Suppressor macrophage treated with lipopolysaccharide for 4 hours (primary cell): ENCODE results near the gene HRH1.

Source experiments
- DNase-seq: peaks from one replicate; pipeline ENCODE4 v3.0.0-alpha.2; 2020

HRH1 gene

GRCh38 chr3:11287404-11287803 lies 133.1 kb downstream of the HRH1 start:
- no peak for DNase-seq

- DNase-seq: peak; percentile 37
Observed at GRCh38 chr3:11288021-11288491, 133.8 kb downstream of the HRH1 start.

DNA sequence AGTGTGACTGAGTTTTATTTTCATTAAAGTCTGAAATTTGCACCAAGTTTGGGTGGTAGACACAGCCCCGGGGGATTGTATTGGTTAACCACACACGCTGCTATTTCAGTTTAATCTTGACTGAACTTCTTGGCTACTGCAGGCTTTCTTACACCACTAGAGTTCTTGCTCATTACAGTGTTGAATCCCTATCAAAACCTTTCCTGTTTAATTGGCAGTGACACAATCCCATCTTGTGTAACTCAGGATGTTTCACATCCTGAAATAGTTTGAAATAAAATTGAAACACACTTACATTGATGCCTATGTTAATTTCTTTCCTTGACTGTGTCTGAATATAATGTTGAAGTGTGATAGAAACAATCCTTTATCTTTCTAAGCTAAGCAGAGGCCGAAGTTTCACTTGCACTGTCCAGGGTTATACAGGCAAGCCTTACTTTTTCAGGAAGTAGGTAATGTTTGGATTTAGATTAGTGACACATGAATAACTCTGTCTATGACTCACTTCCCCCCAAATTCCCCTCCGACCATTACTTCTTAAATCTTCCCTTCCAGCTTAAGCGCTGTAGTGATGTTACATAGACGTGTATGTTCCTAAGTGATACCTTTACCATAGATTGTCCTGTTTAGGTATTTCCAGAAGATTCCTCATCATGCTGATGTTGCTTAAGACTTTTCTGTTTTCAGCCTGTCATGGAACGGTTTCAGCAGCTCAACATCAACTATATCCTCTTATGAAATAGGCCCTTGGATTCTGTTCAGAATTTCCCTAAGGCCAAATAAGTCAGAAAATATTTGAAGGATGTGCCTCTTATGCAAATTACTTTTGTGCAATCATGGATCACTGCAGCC lies 134.7 kb downstream of the HRH1 start:
- peak; percentile 90 for DNase-seq

DNA sequence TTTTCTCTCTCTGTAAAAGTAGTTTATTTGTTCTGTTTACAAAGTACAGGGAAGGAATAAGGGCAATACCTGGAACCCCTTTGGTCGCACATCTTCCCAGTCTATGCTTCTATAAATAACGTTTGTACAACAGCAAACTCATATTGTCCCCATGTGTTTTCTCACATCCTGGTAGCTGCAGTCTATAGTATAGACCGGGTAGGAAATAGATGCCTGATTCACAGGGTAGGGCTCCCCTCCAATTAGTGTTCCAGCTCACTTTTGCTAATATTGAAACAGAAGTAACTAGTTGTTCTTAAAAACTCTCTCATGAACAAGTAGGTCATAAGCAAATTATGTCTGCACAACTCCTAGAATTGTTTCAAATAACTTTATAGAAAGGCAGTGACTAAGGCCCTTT lies 135.6 kb downstream of the HRH1 start:
- DNase-seq: peak; percentile 30

DNA sequence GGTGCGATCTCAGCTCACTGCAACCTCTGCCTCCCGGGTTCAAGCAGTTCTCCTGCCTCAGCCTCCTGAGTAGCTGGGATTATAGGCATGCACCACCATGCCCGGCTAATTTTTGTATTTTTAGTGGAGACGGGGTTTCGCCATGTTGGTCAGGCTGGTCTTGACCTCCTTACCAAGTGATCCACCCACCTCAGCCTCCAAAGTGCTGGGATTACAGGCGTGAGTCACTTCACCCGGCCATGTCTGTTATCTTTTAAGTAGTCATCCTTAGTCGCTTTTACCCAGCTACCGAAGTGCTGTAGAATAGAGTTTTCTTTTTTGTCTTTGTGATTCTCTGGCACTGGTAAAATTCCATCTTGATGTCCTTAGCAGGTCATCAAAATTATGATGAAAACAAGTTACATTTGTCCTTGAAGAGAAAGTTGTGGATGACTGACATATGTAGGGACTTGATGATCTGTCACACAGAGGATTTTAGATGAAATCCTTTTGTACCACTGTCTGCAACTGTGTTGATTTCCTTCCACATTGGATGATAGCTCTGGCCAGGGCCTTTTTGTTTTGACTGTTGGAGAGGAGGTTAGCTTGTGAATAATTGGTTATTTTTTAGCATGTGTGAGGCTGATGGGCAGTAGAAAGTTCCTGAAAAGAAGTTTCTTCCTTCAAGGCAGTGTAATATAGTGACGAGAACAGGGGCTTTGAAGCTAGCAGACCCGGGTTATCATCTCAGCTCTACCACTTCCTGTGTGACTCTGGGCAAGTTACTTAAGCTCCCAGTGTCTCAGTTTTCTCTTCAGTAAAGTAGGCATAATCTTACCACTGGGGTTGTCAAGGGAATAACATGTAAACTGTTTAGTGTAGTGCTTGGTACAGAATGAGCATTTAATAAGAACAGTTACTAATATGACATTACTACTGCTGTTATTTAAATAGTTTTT lies 136.7 kb downstream of the HRH1 start:
- peak; percentile 56 for DNase-seq

DNA sequence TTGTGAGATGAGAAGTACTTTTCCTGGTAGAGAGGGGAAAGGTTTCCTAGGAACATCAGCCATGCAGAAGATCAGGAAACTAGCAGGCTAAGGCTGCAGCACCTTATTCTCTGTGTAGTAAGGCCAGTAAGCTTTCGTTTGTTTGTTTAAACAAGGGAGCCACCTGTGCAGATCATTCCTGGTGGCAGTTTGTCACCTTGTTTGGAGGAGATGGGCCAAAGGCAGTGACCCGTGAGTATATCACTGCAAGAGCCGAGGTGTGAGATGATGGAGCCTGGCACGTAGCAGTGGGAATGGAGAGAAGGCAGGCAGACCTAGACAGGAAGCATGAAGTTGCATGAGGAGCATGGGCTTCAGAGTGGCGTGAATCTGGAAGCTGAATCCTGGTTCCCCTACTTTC lies 137.5 kb downstream of the HRH1 start:
- no peak for DNase-seq

DNA sequence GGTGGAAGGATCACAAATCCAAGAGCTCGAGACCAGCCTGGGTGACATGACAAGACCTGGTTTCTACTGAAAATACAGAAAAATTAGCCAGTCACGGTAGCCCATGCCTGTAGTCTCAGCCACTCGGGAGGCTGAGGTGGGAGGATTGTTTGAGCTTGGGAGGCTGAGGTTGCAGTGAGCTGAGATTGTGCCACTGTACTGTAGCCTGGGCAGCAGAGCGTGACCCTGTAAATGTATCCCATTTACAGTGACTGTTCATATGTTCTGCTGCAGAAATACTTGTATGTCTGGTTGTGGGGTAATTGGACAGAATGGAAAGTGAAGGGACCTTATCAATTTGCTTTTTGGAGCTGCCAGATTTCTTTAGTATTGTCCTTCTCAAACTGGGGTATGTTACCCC lies 142.8 kb downstream of the HRH1 start:
- no peak for DNase-seq

DNA sequence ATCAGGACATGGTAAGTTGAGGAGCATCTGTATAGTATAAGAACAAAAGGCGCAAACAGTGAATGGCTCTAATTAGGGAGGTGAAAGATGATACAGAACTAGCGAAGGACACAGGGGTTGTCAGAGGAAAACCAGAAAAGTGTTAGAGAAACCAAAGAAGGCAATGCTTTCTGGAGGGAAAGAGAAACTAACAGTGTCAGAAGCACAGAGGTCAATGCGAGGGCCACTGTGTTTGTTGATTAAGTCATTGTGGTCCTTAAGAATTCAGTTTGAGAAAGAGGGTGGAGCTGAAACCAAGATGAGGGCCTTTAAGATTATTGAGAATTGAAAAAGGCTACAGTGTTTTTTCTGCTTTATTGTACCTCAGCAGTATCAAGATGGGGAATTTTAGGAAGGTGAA lies 146.7 kb downstream of the HRH1 start:
- peak; percentile 56 for DNase-seq

DNA sequence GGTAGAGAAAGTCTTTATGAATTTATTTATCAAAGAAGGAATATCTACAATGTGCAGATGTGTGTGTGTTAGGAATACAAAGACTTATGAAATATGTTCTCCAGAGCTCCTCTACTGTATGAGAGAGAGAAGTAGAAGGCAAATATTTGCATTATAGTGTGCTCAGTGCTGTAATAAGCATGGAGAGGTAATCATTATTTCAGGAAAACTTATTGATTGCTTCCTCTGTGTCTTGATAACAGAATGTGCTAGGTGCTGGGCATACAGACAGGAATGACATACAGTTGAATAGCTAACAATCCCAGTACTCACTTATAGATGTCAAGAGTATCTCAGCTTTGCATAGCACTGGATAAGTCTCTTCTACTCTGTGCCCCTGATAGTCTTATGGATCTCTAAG lies 148.2 kb downstream of the HRH1 start:
- no peak for DNase-seq

- DNase-seq: peak; percentile 61
Observed at GRCh38 chr3:11304175-11304574, 149.9 kb downstream of the HRH1 start.

DNA sequence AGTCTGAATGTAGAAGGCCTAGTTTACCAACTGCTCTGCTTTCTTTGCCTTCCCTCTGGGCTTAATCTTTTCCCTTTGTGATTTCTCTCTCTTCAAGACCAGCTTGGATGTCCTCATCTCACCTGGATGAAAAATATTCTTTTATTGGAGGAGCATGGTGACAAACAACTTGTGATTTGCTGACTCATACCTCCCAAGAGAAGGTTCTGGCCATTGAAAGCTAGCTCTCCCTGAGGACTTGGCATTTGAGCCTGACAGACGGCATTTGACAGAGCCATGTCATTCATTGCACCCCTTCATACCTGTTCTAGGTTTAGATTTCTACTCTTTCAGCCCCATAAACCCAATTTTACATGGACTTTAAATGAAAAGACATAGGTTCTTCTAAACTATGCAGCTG lies 151.2 kb downstream of the HRH1 start:
- DNase-seq: no peak

DNA sequence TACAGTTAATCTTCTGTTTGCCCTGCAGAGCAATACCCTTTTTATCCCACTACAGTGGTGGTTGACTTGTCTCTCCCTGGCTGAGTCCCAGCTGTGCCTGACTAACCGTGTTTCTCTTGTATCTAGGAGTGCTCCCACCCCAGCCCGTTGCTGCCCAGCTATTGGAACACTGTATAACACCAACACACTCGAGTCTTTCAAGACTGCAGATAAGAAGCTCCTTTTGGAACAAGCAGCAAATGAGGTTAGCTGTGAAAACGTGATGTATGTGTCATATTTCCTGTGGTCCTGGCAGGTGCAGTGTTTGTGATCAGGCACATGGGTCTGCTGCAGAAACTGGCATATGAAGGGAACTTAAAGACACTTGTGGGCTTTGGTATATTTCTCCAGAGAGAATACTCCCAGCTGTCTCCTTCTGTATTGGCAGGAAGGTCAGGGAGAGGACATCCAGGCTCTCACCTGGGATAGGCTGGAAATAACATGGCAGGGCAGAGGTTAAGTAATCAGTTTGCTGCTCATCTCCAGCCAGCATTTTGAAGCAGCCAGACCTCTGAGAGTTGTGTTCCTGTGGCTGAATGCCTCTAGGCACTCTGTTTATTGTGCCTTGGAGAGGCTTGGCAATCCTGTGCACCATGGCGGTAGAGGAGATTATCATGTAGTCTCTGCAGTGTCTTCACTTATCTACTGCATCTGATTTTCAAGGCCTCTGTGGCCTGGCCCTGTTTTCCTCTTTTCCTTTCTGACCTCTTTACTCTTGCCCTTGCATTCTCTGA lies 152.7 kb downstream of the HRH1 start:
- DNase-seq: no peak

DNA sequence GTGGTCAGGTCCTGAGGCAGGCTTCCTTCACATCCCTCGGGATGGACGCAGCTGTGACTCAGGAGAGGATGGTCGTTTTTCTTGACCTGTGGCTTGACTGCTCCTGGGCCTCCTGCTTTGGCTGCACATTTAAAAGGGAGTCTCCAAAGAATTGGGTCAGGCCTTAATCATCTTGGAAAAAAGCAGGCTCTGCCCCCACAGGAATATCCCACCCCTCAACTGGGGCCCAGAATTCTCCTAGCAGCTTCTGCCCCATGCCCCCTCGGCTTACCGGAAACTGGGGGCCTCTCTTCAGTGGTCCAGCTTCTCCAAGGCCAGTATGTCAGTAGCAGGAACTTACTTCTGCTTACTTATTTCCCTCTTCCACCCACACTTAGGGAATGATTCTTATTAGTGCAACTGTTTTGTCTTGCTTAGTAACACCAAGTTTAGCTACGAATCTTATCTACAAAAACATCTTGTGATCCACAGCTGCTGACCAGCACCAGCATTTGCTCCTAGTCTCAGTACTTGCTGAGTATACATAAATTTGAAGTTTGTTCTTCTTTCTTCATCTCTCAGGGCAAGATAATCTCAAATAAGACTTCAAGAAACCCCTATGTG lies 153.6 kb downstream of the HRH1 start:
- peak; percentile 85 for DNase-seq

DNA sequence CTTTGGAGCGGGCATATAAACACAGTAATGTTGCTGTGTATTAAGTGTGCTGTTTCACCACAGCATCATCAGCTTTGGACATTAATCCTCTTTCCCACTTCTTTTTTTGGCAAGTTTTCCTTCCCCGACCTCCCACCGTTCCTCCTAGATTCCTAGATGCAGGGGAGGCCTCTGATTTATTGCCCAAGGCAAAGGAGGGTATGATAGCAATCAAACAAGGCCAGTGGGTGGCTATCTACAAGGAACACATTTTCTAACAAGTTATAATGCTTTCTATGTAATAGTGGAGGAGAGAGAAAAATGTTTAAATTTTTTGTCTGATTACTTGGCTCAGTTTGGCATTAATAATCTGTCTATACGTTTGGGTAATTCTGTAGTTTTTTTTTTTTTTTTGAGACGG lies 156.0 kb downstream of the HRH1 start:
- DNase-seq: no peak

DNA sequence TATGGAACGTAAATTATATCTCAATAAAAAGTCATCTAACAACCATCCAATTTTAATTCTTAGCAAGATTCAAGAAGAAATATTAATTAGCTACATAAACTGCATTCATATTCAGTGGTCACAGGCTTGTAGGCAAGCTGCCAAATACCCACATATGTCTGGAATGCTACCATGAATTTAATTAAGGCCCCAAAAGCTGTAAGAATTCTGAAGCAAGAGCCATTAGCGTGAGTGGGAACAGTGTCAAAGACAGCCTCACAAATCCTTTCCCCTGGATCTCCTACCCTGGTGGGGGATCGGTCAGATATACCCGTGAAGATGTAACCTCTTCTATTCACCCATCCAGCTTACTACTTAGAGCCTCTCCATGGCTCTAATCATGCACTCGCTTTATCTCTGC lies 157.9 kb downstream of the HRH1 start:
- no peak for DNase-seq
